AG09309 (cell line): ENCODE measurements around the gene NTNG1.

Experiments
- DNase-seq: peaks from one replicate; pipeline ENCODE4 v3.0.0-alpha.2; 2010; ENCODE audit warnings: low read depth
- H3K4me3 ChIP-seq: 2 replicates; pipeline ENCODE4 v1.5.1; 2011; ENCODE audit warnings: mild to moderate bottlenecking, low read depth, low read length, moderate library complexity; ENCODE audit not compliant: control insufficient read depth
- CTCF ChIP-seq: IDR thresholded peaks from 2 replicates; pipeline ENCODE4 v1.5.1; 2011; ENCODE audit warnings: mild to moderate bottlenecking, low read depth, low read length, inconsistent platforms; ENCODE audit not compliant: insufficient read depth, control insufficient read depth; ENCODE audit errors: missing control alignments

NTNG1 gene

GRCh38 chr1:107213225-107213624 lies 72.4 kb downstream of the NTNG1 start:
- TF ChIP-seq CTCF: no peak
- no peak for DNase-seq
- H3K4me3 ChIP-seq: no peak overlapping the region

- H3K4me3 ChIP-seq: no peak overlapping the region
- peak; percentile 62 for DNase-seq
- no peak for TF ChIP-seq CTCF
Measured at GRCh38 chr1:107220036-107220435, 79.2 kb downstream of the NTNG1 start.

- TF ChIP-seq CTCF: no peak
- H3K4me3 ChIP-seq: no peak overlapping the region
- DNase-seq: no peak
Measured at GRCh38 chr1:107225706-107226105, 84.9 kb downstream of the NTNG1 start.

DNA sequence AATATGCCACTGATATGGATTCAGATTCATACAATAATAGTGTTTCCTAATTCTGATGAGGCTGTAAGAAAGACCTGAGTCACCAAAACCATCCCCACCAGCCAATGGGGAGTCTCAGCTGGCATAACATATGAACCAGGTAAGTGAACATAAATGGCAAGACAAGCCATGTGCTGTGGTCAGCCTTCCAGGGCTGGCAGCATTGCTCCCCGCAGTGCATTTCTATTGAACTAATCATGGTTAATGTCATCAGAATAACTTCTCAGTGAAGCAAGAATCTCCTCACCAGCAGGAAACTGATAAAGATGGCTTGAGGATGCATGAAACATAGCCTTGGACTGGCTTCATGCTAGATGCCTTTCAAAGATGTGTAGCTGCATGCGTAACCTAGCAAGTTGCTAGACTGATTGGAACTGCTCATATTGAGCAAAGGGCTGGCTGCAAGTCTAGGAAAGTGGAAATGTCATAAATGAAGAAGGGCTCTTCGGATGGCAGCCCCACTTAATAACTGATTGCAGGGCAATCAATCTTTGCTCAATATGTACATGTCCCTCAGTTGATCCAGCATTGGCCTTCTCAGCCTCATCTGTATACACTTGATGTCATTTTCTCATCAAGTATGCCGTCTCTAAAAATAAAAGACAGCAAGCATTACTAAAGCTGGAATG lies 88.0 kb downstream of the NTNG1 start:
- TF ChIP-seq CTCF: no peak
- no peak overlapping the region for H3K4me3 ChIP-seq
- peak; percentile 11 for DNase-seq

DNA sequence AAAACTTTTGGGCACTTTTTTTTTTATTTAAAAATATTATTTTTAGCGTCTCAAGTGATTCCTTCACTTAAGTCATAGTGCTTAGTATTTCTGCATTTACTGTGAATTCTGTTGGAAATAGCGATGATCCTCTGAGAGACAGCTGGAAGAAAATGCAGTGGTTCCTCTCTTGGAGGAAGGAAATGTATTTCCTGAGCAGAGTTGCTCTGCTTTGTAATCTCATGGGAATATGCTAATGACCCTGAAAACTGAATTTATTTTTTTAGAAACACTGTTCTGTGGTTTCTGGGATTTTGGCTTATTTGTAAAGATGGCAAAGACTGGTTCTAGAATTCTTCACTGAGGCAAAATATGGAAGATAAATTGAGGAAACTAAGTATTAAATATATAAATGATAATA lies 88.9 kb downstream of the NTNG1 start:
- no peak for TF ChIP-seq CTCF
- DNase-seq: no peak
- no peak overlapping the region for H3K4me3 ChIP-seq

DNA sequence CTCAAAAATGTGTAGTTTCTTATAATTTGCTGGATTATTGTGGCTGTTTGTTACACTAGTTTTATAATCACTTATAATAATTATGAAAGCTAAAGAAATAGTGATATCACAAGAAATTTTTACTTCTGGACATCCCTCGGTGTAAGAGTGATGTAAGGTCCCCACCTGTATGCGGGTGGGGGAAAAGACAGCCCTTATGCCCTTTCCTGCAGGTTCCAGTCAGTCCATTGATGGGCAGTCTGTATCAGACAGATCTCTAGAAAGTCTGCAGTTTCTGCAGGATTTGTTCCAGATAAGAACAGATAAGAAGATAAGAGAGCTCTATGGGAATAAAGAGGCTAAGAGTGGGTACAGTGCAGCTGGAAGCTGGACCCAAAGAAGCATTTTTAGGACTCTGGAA lies 89.3 kb downstream of the NTNG1 start:
- DNase-seq: no peak
- no peak overlapping the region for H3K4me3 ChIP-seq
- no peak for TF ChIP-seq CTCF
